ENCODE measurements around the gene MAZ. TPM values are rescaled to one million over a fixed set of nuclear protein-coding genes. Genes with fewer than 3 reads are reported as not detected.
"Not testable (repeated sequence)": the region's sequence is repeated elsewhere in the genome, so short reads cannot be mapped to it uniquely, and the experiment has no call there.

Gene MAZ
- polyA plus RNA-seq, 3 donors: 14.2 to 137 (median 18.8) TPM

DNA sequence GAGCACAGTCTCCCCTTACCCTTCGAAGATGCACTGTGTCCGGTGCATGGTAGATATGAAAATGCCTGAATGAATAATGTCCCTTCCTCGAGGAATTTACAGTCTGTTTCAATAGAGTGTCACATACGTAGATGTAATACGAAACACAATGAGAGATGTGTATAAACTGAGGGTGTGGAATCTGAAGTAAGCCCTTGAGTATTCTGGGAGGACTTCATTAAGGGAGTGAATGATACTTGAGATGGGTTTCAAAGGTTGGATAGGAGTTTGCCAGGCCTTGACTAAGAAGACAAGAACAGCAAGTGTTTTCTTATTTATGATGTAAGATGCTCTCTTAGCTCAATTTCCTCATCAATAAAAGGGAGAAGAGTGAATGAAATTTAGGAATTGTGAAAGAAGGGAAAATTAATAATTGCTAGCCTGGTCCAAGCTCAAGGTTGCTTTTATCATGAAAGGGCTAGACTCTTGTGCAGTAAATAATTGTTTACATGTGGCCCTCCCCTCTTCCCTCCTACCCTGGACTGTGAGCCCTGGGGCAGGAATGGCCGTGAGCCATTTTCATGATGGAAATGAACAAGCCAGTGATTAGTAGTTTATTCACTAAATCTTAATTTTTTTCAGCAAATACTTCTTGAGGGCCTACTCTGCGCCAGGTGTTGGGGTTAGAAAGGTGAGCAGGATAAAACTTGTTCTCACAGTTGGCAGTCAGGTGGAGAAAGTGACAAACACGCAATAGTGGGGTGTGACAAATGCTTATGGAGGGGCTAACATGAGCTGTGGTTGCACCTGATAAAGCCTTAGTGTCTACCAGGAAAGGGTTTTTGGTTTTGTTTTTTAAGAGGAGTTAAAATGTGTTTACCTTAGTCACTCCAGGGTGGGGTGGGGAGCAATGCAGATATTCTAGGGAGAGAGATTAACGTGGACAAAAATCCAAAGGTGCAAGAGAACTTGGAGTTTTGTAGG, 14.2 kb upstream of the MAZ start:
- Mint-ChIP-seq H3K4me1 (peaks cover 41% of the 10 kb centered on the region), H3K36me3 (peaks cover 6 to 19% of the 10 kb centered on the region in 2 donors), H3K27ac (peak overlapping the region in 3 of 7 donors; percentile 21 to 89 (median 30)), H3K9me3 (peaks cover 0 to 2% (median 0%) of the 10 kb centered on the region in 7 donors), H3K27me3 (ENCODE audit: low read depth in 3 of 3) (peaks cover 0 to 1% (median 0%) of the 10 kb centered on the region in 3 donors), H3K4me3 (no peak overlapping the region)
- Histone ChIP-seq H3K9me3 (replicated peaks in 1 of 2; ENCODE audit: control insufficient read depth in 1 of 2, insufficient read depth in 1 of 2, low read length in 2 of 2) (no peaks in the 10 kb centered on the region), H3K36me3 (replicated peaks in 1 of 2; ENCODE audit: control insufficient read depth in 1 of 2, insufficient read depth in 2 of 2, low read length in 2 of 2) (peaks cover 6% of the 10 kb centered on the region in 2 donors), H3K27me3 (ENCODE audit: control insufficient read depth in 2 of 2, insufficient read depth in 2 of 2, low read length in 2 of 2) (no peaks in the 10 kb centered on the region), H3K79me2 (ENCODE audit: insufficient read depth, low read length) (peaks cover 66% of the 10 kb centered on the region), H3K4me2 (replicated peaks; ENCODE audit: extremely low read depth, low read length, poor library complexity, severe bottlenecking) (peak overlapping the region; percentile 91), H2AFZ (ENCODE audit: insufficient read depth, low read depth, low read length, poor library complexity, severe bottlenecking) (peak overlapping the region; percentile 97), H3K4me3 (replicated peaks in 1 of 3; ENCODE audit: low read depth in 2 of 3, low read length in 3 of 3) (peak overlapping the region in 1 of 3 experiments; percentile 97), H3K27ac (ENCODE audit: low read depth in 1 of 2, low read length in 2 of 2) (peak overlapping the region in 1 of 2 donors; percentile 74), H3K9ac (ENCODE audit: insufficient read depth, low read length, poor library complexity, severe bottlenecking) (no peak overlapping the region), H4K20me1 (ENCODE audit: insufficient read depth, low read length) (no peaks in the 10 kb centered on the region), H3K4me1 (ENCODE audit: control insufficient read depth in 1 of 2, insufficient read depth in 2 of 2, low read length in 2 of 2) (peaks cover 25 to 33% of the 10 kb centered on the region in 2 donors)
- TF ChIP-seq, protein P1, sequence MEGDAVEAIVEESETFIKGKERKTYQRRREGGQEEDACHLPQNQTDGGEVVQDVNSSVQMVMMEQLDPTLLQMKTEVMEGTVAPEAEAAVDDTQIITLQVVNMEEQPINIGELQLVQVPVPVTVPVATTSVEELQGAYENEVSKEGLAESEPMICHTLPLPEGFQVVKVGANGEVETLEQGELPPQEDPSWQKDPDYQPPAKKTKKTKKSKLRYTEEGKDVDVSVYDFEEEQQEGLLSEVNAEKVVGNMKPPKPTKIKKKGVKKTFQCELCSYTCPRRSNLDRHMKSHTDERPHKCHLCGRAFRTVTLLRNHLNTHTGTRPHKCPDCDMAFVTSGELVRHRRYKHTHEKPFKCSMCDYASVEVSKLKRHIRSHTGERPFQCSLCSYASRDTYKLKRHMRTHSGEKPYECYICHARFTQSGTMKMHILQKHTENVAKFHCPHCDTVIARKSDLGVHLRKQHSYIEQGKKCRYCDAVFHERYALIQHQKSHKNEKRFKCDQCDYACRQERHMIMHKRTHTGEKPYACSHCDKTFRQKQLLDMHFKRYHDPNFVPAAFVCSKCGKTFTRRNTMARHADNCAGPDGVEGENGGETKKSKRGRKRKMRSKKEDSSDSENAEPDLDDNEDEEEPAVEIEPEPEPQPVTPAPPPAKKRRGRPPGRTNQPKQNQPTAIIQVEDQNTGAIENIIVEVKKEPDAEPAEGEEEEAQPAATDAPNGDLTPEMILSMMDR (IDR thresholded peaks at IDR 0.05): no peak
- WGBS (ENCODE audit: insufficient coverage): 87% methylated on average over 5 of the region's 9 CpGs
- no peak for DNase-seq
- intact Hi-C loops (cut with micrococcal nuclease): loop anchor here in 1 of 2 donors (2.0 kb wide), 2 partner anchors 13 to 45 kb away; no protein-coding TSS in a partner anchor

DNA sequence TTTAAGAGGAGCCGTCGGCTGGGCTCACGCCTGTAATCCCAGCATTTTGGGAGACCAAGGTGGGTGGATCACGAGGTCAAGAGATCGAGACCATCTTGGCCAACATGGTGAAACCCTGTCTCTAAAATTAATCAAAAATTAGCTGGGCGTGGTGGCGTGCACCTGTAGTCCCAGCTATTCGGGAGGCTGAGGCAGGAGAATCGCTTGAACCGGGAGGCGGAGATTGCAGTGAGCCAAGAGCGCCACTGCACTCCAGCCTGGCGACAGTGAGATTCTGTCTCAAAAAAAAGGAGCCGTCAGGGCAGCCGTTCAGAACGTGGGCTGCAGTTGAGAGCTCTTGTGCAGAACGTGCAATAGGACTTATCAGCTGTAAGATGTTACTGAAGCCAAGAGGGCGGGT, 13.2 kb upstream of the MAZ start:
- 95% methylated on average over 16 of the region's 18 CpGs for WGBS (ENCODE audit: insufficient coverage)
- H4K20me1 ChIP-seq (ENCODE audit: insufficient read depth, low read length): not testable (repeated sequence)

More for the DNA sequence above, 13.2 kb upstream of the MAZ start:
- H2AFZ ChIP-seq (ENCODE audit: insufficient read depth, low read depth, low read length, poor library complexity, severe bottlenecking); H3K9me3 Mint-ChIP-seq; H3K9me3 ChIP-seq (replicated peaks in 1 of 2; ENCODE audit: control insufficient read depth in 1 of 2, insufficient read depth in 1 of 2, low read length in 2 of 2); intact Hi-C loops (cut with micrococcal nuclease); H3K4me3 Mint-ChIP-seq; H3K27me3 ChIP-seq (ENCODE audit: control insufficient read depth in 2 of 2, insufficient read depth in 2 of 2, low read length in 2 of 2); H3K27ac ChIP-seq (ENCODE audit: low read depth in 1 of 2, low read length in 2 of 2); DNase-seq; H3K4me3 ChIP-seq (replicated peaks in 1 of 3; ENCODE audit: low read depth in 2 of 3, low read length in 3 of 3); H3K9ac ChIP-seq (ENCODE audit: insufficient read depth, low read length, poor library complexity, severe bottlenecking); H3K4me2 ChIP-seq (replicated peaks; ENCODE audit: extremely low read depth, low read length, poor library complexity, severe bottlenecking); H3K27me3 Mint-ChIP-seq (ENCODE audit: low read depth in 3 of 3): not testable (repeated sequence)
- Histone ChIP-seq H3K36me3 (replicated peaks in 1 of 2; ENCODE audit: control insufficient read depth in 1 of 2, insufficient read depth in 2 of 2, low read length in 2 of 2) (peaks cover 14 to 16% of the 10 kb centered on the region in 2 donors), H3K79me2 (ENCODE audit: insufficient read depth, low read length) (peaks cover 73% of the 10 kb centered on the region), H3K4me1 (ENCODE audit: control insufficient read depth in 1 of 2, insufficient read depth in 2 of 2, low read length in 2 of 2) (peaks cover 25 to 33% of the 10 kb centered on the region in 2 donors)
- H3K4me1 Mint-ChIP-seq: peaks cover 41% of the 10 kb centered on the region
- H3K27ac Mint-ChIP-seq: peak overlapping the region in 3 of 7 donors; percentile 3 to 65 (median 25)
- peaks cover 15 to 27% of the 10 kb centered on the region in 2 donors for H3K36me3 Mint-ChIP-seq

Data from CD14-positive monocyte (primary cell).